Renal cortex interstitium (tissue), 11 donors: ENCODE measurements around the gene CACNA1C. TPM values are rescaled to one million over a fixed set of nuclear protein-coding genes. Genes with fewer than 3 reads are reported as not detected.

Source experiments
- DNase-seq, 11 donors: peaks; one replicate each; pipeline ENCODE4 v3.0.0-alpha.2; 2013; ENCODE audit warnings: low read depth in 9 of 11, low spot score in 4 of 11; ENCODE audit errors: extremely low read depth in 1 of 11
- polyA plus RNA-seq, 3 donors: library from polyadenylated mRNA; unstranded; fragments of 120-200 nt; gene quantifications; one replicate each; pipeline ENCODE4 v1.2.1, GENCODE V29; 2013; ENCODE audit not compliant: insufficient read length in 3 of 3

Gene CACNA1C
- polyA plus RNA-seq, 3 donors, result 7.2 to 13.1 (median 7.8) TPM

- DNase-seq, result no peak
Observed at GRCh38 chr12:2690348-2691005, 637.7 kb downstream of the CACNA1C start.

- DNase-seq, result peak in 7 of 11 donors; percentile 29 to 46 (median 33)
Observed at GRCh38 chr12:2691006-2691344, 638.2 kb downstream of the CACNA1C start.

- peak in 2 of 11 donors; percentile 21 to 32 for DNase-seq
Observed at GRCh38 chr12:2691345-2692071, 638.7 kb downstream of the CACNA1C start.

- DNase-seq, result no peak
Observed at GRCh38 chr12:2692080-2692479, 639.3 kb downstream of the CACNA1C start.

GRCh38 chr12:2693244-2693860 lies 640.6 kb downstream of the CACNA1C start:
- DNase-seq, result no peak

- DNase-seq, result no peak
Observed at GRCh38 chr12:2693980-2694610, 641.3 kb downstream of the CACNA1C start.

- DNase-seq, result no peak
Observed at GRCh38 chr12:2696136-2696535, 643.3 kb downstream of the CACNA1C start.

- no peak for DNase-seq
Observed at GRCh38 chr12:2697057-2697800, 644.4 kb downstream of the CACNA1C start.

- DNase-seq, result no peak
Observed at GRCh38 chr12:2698566-2698965, 645.8 kb downstream of the CACNA1C start.

GRCh38 chr12:2710701-2711100 lies 657.9 kb downstream of the CACNA1C start:
- DNase-seq, result no peak

- DNase-seq, result no peak
Observed at GRCh38 chr12:2719392-2719791, 666.6 kb downstream of the CACNA1C start.

GRCh38 chr12:2722806-2723205 lies 670.0 kb downstream of the CACNA1C start:
- no peak for DNase-seq

GRCh38 chr12:2732290-2732689 lies 679.5 kb downstream of the CACNA1C start:
- no peak for DNase-seq

GRCh38 chr12:2733493-2734355 lies 680.9 kb downstream of the CACNA1C start:
- no peak for DNase-seq

- no peak for DNase-seq
Observed at GRCh38 chr12:2735432-2735831, 682.6 kb downstream of the CACNA1C start.

GRCh38 chr12:2737656-2738241 lies 685.0 kb downstream of the CACNA1C start:
- DNase-seq, result no peak

- no peak for DNase-seq
Observed at GRCh38 chr12:2739069-2739468, 686.3 kb downstream of the CACNA1C start.
